ENCODE measurements around the gene FMNL2.
"Not testable (repeated sequence)": the region's sequence is repeated elsewhere in the genome, so short reads cannot be mapped to it uniquely, and the experiment has no call there.

FMNL2 gene

GRCh38 chr2:152384992-152385391 lies 50.0 kb downstream of the FMNL2 start:
- DNase-seq (ENCODE audit: low read depth), result no peak
- H3K4me3 ChIP-seq (ENCODE audit: low read depth, low read length), result no peak overlapping the region
- TF ChIP-seq, protein P1, sequence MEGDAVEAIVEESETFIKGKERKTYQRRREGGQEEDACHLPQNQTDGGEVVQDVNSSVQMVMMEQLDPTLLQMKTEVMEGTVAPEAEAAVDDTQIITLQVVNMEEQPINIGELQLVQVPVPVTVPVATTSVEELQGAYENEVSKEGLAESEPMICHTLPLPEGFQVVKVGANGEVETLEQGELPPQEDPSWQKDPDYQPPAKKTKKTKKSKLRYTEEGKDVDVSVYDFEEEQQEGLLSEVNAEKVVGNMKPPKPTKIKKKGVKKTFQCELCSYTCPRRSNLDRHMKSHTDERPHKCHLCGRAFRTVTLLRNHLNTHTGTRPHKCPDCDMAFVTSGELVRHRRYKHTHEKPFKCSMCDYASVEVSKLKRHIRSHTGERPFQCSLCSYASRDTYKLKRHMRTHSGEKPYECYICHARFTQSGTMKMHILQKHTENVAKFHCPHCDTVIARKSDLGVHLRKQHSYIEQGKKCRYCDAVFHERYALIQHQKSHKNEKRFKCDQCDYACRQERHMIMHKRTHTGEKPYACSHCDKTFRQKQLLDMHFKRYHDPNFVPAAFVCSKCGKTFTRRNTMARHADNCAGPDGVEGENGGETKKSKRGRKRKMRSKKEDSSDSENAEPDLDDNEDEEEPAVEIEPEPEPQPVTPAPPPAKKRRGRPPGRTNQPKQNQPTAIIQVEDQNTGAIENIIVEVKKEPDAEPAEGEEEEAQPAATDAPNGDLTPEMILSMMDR (IDR thresholded peaks at IDR 0.05; ENCODE audit: control insufficient read depth, extremely low read depth, insufficient read depth), result no peak

GRCh38 chr2:152385650-152386049 lies 50.7 kb downstream of the FMNL2 start:
- H3K4me3 ChIP-seq (ENCODE audit: low read depth, low read length), result no peak overlapping the region
- TF ChIP-seq, protein P1 (IDR thresholded peaks at IDR 0.05; ENCODE audit: control insufficient read depth, extremely low read depth, insufficient read depth), result no peak
- DNase-seq (ENCODE audit: low read depth), result no peak

- no peak for DNase-seq (ENCODE audit: low read depth)
Observed at GRCh38 chr2:152386266-152386665, 51.3 kb downstream of the FMNL2 start.

DNA sequence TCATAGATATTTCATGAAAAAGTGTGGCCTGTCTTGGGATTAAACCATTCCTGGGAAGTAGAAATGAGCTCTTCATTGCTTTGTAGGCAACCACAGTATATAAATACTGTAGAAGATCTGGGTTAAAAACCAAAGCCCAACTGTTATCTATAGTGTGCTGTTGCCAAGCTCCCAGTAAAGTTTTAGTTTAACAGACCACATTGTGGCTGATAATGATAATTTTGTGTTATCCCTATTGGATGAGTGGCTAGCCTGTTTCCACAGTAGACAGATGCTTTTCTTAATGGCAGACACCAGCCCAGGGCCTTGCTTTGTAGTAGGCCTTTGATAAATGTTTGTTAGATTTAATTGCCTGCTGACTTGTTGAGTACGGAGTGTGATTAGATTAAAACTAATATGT lies 52.1 kb downstream of the FMNL2 start:
- TF ChIP-seq, protein P1 (IDR thresholded peaks at IDR 0.05; ENCODE audit: control insufficient read depth, extremely low read depth, insufficient read depth), result no peak
- DNase-seq (ENCODE audit: low read depth), result no peak
- no peak overlapping the region for H3K4me3 ChIP-seq (ENCODE audit: low read depth, low read length)

More at GRCh38 chr2:152386266-152386665, 51.3 kb downstream of the FMNL2 start:
- no peak overlapping the region for H3K4me3 ChIP-seq (ENCODE audit: low read depth, low read length)
- TF ChIP-seq, protein P1 (IDR thresholded peaks at IDR 0.05; ENCODE audit: control insufficient read depth, extremely low read depth, insufficient read depth), result no peak

GRCh38 chr2:152388269-152388668 lies 53.3 kb downstream of the FMNL2 start:
- H3K4me3 ChIP-seq (ENCODE audit: low read depth, low read length); DNase-seq (ENCODE audit: low read depth): not testable (repeated sequence)

- TF ChIP-seq, protein P1 (IDR thresholded peaks at IDR 0.05; ENCODE audit: control insufficient read depth, extremely low read depth, insufficient read depth), result no peak
- no peak overlapping the region for H3K4me3 ChIP-seq (ENCODE audit: low read depth, low read length)
- no peak for DNase-seq (ENCODE audit: low read depth)
Observed at GRCh38 chr2:152389483-152389882, 54.5 kb downstream of the FMNL2 start.

GRCh38 chr2:152390837-152391236 lies 55.9 kb downstream of the FMNL2 start:
- TF ChIP-seq, protein P1 (IDR thresholded peaks at IDR 0.05; ENCODE audit: control insufficient read depth, extremely low read depth, insufficient read depth), result no peak
- no peak overlapping the region for H3K4me3 ChIP-seq (ENCODE audit: low read depth, low read length)
- DNase-seq (ENCODE audit: low read depth), result no peak

Measured in LNCaP clone FGC (cell line).